Activated CD4-positive, alpha-beta T cell treated with anti-CD3 and anti-CD28 coated beads, Interleukin-2, amount 50 U/mL, for 1 hour (primary cell): ENCODE data around the gene RPS6KA4.

Experiments
- DNase-seq: peaks from one replicate; pipeline ENCODE4 v3.0.0-alpha.2; 2020

RPS6KA4 gene

DNA sequence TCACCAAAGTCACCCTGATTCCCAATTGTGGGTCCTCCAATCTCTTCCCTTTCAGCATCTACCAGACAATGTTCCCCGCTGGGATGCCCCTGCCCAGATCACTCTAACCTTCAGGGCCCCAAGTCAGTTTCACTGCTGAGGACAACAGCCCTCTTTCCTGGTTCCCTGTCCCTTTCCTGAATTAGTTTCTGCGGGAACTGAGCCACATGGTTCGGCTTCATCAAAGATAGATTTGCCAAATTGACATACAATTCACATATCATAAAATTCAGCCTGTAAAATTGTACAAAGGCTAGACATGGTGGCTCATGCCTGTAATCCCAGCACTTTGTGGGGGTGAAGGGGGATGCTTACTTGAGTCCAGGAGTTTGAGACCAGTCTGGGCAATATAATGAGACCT lies 31.0 kb upstream of the RPS6KA4 start:
- no peak for DNase-seq

DNA sequence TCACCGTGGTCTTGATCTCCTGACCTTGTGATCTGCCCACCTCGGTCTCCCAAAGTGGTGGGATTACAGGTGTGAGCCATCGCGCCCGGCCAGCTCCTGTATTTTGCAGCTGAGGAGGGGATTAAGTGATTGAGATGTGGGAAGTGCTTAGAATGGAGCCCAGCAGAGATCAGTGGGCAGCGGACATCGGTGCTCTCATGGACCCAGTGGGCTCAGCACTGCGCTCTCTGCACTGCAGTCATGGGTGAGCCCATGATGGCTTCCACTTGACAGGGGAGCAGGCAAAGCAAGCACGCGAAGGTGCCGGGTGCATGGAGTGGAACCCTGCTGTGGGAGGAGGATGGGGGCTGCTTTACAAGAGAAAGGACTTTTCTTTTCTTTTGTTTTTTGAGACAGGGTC lies 28.1 kb upstream of the RPS6KA4 start:
- DNase-seq, result no peak

- peak; percentile 63 for DNase-seq
These were observed 27.2 kb upstream of the RPS6KA4 start for GRCh38 chr11:64331569-64332371.

GRCh38 chr11:64333556-64333955 lies 25.4 kb upstream of the RPS6KA4 start:
- DNase-seq, result no peak

GRCh38 chr11:64334764-64335735 lies 23.9 kb upstream of the RPS6KA4 start:
- DNase-seq, result no peak

DNA sequence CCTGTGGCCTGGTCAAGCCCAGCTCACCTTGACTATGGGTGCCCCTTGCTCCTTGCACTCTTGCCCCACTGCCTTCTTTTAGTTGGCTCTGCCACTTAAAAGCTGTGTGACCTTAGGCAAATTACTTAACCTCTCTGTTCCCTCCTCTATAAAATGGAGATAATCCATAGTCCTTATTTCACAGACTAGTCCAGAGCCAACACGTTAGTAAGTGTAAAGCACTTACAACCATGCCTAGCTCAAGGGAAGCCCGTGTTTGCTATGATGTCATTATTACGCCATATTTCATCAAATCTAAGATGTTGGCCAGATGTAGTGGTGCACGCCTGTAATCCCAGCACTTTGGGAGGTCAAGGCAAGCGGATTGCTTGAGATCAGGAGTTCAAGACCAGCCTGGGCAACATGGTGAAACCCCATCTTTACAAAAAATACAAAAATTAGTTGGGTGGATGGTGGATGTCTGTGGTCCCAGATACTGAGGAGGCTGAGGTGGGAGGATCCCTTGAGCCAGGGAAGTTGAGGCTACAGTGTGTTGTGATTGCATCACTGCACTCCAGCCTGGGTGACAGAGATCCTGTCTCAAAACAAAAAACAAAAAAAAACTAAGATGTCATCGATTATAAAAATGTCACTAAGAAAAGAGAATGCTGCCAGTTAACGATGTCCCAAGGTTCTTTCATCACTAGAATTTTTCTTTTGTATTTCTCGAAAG lies 21.3 kb upstream of the RPS6KA4 start:
- no peak for DNase-seq

- DNase-seq, result no peak
These were observed 20.2 kb upstream of the RPS6KA4 start for GRCh38 chr11:64338716-64339115.

- DNase-seq, result no peak
These were observed 19.7 kb upstream of the RPS6KA4 start for GRCh38 chr11:64339286-64339685.

DNA sequence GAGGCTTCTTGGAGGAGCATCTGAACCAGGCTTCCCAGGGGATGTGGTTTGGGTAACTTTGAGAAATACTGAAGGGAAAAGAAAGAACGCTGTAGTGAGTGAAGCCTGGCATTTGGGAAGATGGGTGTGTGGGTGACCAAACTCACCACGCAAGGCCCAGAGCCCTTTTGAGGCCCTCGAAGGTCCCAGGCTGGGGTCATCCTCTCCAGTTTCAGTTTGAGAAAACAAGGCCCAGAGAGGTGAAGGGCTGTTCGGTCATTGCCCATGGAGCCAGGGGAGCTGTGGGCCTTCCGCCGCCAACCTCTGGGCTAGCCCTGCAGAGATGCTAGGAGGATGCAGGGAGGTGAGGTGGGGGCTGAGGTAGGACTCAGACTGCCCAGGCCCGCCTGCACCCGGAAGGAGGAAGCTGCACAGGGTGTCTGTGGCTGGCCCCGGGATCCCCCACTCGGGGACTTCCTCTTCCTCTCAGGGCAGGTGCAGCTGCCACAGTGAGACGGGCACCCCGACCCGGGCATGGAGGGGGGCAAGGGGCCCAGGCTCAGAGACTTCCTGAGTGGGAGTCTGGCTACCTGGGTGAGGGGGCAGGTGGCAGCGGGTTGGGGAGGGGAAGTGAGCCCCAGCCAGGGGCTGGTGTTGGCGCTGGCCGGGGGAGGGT lies 19.1 kb upstream of the RPS6KA4 start, which contains the start of gene CCDC88B:
CCDC88B (plus strand) TSS at position 451 of the 655 bp plus-strand sequence; CDS start at position 514, 63 bp downstream.
- peak; percentile 82 for DNase-seq

DNA sequence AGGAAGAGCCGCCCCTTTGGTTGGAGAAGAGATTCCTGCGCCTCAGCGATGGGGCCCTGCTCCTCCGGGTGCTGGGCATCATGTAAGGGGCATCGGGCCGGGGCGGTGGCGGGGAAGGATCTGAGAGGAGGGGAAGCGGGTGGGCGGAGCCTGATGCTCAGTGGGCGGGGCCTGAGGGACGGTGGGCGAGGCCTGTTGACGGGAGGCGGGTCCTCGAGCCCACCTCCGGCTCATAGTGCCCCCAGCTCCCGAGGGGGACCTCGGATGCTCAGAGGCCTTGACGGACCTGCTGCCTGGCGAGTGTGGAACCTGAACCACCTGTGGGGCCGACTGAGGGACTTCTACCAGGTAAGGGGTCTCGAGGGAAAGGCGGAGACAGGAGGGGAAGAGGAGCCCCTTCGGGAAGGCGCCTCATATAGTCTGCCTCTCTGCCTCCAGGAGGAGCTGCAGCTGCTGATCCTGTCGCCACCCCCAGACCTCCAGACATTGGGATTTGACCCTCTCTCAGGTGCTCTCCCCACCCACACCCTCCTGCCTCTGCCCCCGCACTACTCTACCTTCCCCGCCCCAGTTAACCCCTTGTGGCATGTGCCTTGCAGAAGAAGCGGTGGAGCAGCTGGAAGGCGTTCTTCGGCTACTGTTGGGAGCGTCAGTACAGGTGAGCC lies 18.2 kb upstream of the RPS6KA4 start:
- peak; percentile 76 for DNase-seq

GRCh38 chr11:64341429-64341828 lies 17.5 kb upstream of the RPS6KA4 start:
- DNase-seq, result no peak

DNA sequence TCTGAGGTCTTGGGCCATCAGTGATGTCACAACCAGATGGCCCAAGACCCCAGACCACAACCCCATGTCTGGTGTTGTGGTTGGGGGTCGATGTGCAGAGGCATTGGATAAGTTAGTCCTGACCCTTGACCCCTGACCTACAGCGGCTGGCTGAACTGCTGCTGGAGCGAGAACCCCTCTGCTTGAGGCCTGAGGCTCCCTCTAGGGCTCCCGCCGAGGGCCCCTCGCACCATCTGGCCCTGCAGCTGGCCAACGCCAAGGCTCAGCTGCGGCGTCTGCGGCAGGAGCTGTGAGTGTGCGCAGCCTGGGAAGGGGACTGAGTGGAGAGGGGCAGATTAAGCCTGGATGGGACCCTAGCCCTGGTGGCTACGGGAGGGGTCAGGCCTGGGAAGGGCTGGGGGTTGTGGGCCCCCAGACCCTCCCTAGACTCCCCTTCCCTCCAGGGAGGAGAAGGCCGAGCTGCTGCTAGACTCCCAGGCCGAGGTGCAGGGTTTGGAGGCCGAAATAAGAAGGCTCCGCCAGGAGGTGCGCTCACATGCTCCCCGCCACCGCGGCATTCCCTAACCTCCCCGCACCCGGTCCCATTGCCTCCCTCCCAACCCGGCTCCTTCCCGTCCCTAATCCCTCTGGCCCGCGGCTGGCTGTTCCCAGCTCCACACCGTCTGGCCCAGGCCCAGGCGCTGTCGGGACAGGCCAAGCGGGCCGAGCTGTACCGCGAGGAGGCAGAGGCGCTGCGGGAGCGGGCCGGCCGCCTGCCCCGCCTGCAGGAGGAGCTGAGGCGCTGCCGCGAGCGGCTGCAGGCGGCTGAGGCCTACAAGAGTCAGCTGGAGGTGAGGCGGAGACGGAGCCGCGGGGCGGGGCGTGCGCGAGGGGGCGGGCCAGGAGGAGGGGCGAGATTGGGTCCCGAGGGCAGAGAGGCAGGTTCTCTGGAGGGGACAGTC lies 16.8 kb upstream of the RPS6KA4 start:
- DNase-seq, result peak; percentile 92

GRCh38 chr11:64342869-64343745 lies 15.9 kb upstream of the RPS6KA4 start:
- no peak for DNase-seq

DNA sequence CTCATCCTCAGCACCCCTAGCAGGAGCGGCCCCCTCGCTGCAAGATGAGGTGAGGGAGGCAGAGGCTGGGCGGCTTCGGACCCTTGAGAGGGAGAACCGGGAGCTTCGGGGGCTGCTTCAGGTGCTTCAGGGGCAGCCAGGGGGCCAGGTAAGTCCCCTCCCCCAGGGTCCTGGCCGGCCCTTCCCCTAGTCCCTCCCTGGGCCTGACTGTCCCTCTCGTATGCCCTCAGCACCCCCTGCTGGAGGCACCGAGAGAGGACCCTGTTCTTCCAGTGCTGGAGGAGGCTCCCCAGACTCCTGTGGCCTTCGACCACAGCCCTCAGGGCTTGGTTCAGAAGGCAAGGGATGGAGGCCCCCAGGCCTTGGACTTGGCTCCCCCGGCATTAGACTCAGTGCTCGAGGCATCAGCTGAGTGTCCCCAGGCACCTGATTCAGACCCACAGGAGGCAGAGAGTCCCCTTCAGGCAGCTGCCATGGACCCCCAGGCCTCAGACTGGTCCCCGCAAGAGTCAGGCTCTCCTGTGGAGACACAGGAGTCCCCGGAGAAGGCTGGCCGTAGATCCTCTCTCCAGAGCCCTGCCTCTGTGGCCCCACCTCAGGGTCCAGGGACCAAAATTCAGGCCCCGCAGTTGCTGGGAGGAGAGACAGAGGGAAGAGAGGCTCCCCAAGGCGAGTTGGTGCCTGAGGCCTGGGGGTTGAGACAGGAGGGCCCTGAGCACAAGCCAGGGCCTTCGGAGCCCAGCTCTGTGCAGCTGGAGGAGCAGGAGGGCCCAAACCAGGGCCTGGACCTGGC lies 15.0 kb upstream of the RPS6KA4 start:
- DNase-seq, result no peak

- DNase-seq, result no peak
These were observed 14.2 kb upstream of the RPS6KA4 start for GRCh38 chr11:64344787-64345186.

DNA sequence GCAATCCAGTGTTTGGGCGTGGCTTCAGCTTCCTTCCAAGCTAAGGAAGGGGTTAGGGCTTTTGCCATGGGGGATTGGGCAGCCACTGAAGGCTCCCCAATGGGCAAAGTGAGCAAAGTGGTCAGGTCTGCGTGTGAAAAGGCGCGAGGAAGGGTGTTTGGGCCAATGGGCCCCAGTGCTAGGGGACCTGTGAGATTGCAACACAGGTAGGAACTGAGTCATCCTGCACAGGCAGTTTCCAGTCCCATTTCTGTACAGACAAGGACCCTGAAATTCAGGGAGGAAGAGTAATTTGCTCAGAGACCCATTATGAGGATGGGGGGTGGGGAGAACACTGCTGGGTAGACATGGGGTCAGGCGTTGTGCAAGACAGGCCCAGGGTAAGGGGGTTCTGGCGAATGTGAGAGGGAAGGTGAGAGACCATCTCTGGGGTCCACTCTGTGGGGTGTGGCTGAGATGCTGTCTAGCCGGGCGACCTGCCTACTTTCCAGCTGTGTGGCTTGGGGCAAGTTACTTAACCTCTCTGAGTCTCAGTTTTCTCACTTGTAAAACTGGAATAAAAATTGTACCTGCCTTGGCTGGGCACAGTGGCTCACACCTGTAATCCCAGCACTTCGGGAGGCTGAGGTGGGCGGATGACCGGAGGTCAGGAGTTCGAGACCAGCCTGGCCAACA lies 11.6 kb upstream of the RPS6KA4 start:
- no peak for DNase-seq

GRCh38 chr11:64348383-64349024 lies 10.5 kb upstream of the RPS6KA4 start:
- no peak for DNase-seq

DNA sequence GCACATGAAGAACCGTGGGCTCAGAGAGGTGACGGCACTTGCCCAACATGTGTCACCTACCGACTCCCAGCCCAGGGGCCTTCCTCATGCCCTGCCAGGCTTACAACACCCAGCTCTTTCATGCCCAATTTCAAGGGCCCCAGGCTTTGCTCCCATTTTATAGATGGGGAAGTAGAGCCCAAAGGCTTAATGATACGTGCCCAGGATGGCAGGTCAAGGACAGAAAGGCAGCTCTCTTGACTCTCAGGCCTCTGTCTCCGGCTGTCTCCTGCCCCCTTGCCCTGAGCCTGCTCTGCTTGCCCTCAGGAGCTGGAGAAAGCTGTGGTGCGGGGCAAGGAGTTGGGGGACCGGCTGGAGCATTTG lies 10.0 kb upstream of the RPS6KA4 start:
- DNase-seq, result no peak
